ENCODE results near the gene FKBP5.
A peak's percentile ranks its signal among the peaks of the same experiment; 100 is the strongest.

DNA sequence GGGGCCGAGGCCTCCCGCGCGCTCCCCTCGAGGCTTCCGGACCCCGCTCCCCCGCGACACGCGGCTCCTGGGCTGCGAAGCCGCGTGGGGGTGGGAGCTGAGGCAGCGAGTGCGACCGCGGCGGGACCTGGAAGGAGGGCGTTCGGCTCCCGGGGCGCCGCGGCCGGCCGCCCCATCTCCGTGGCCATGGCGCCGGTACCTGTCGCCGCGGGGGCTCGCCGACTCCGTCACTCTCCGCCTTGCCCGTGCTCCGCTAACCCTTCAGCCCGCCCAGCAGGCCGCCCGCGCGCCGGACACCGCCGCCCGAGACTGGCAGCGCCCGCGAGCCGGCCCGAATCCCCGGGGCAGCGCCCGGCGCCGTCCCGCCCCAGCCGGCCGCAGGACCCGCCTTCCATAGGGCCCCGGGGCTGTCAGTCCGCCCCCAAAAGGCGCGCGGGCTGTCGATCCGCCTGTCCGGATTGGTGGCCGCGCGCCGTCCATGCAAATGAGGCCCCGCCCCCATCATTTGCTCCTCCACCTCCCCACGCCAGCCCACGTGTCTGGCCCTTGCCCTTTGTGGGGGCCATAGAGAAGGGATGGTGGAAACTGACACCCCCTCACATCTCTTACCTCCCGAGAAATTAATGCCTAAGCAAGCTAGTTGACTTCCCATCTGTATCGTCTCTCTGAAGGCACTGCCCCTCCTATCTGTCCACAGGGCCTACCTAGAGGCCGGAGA is at the start of gene FKBP5:
- TF ChIP-seq, protein P1, sequence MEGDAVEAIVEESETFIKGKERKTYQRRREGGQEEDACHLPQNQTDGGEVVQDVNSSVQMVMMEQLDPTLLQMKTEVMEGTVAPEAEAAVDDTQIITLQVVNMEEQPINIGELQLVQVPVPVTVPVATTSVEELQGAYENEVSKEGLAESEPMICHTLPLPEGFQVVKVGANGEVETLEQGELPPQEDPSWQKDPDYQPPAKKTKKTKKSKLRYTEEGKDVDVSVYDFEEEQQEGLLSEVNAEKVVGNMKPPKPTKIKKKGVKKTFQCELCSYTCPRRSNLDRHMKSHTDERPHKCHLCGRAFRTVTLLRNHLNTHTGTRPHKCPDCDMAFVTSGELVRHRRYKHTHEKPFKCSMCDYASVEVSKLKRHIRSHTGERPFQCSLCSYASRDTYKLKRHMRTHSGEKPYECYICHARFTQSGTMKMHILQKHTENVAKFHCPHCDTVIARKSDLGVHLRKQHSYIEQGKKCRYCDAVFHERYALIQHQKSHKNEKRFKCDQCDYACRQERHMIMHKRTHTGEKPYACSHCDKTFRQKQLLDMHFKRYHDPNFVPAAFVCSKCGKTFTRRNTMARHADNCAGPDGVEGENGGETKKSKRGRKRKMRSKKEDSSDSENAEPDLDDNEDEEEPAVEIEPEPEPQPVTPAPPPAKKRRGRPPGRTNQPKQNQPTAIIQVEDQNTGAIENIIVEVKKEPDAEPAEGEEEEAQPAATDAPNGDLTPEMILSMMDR (IDR thresholded peaks at IDR 0.05): no peak
- TF ChIP-seq POLR2AphosphoS5 (IDR thresholded peaks at IDR 0.05) (peak; percentile 81 to 97 (median 97)), POLR2A (IDR thresholded peaks at IDR 0.05) (peak in 1 of 4 donors; percentile 56), EP300 (IDR thresholded peaks at IDR 0.05) (no peak)

Data from stomach (tissue), 4 donors.